Endothelial cell of umbilical vein (primary cell): ENCODE results near the gene FHOD3. TPM values are rescaled to one million over a fixed set of nuclear protein-coding genes. Genes with fewer than 3 reads are reported as not detected.

Experiments
- polyA plus RNA-seq, 4 experiments: library from polyadenylated mRNA; depleted of rRNA in 3 of 4; stranded (reverse) in 3 of 4; unstranded in 1 of 4; fragments of >200 nt; gene quantifications; 2 replicates each; pipeline versions ENCODE4 v1.2.1 to v1.2.3, GENCODE V29; 2011 to 2012; ENCODE audit warnings: missing spikeins in 1 of 4
- total RNA-seq: library from RNA; stranded (reverse); gene quantifications from 2 replicates; pipeline ENCODE4 v1.2.3, GENCODE V29; 2021

FHOD3 gene
- total and polyA plus RNA-seq, 2 donors (not counting 3 experiments of a cell fraction or from before 2014, with no cell fraction given), result 0.06 to 1.5 TPM

Other genes with a start within 250 kb of the FHOD3 start
- gene RPRD1A, start 230.2 kb upstream of the FHOD3 start, total RNA-seq, result 47.4 and 50.7 TPM in 2 replicates
- 11.7 and 13.5 TPM in 2 replicates for gene RPRD1A, start 230.2 kb upstream of the FHOD3 start, polyA plus RNA-seq
- 13.2 and 13.8 TPM in 2 replicates for gene SLC39A6, start 168.4 kb upstream of the FHOD3 start, total RNA-seq
- gene SLC39A6, start 168.4 kb upstream of the FHOD3 start, polyA plus RNA-seq, result 20.2 and 23.1 TPM in 2 replicates
- gene ELP2, start 167.8 kb upstream of the FHOD3 start, total RNA-seq, result 74.8 and 90.5 TPM in 2 replicates
- 31.7 and 37.8 TPM in 2 replicates for gene ELP2, start 167.8 kb upstream of the FHOD3 start, polyA plus RNA-seq
- 0.85 and 0.88 TPM in 2 replicates for gene MOCOS, start 110.2 kb upstream of the FHOD3 start, total RNA-seq
- gene MOCOS, start 110.2 kb upstream of the FHOD3 start, polyA plus RNA-seq, result 0.18 and 0.25 TPM in 2 replicates